GM23248 (cell line): ENCODE measurements around the gene EIF4E2.

Experiments used
- EZH2 ChIP-seq: fragments of 200-600 bp; sonication (generic); IDR thresholded peaks from 2 replicates; pipeline ENCODE4 v1.6.1; 2018; ENCODE audit warnings: antibody characterized with exemption, mild to moderate bottlenecking; ENCODE audit not compliant: insufficient read depth, poor library complexity, severe bottlenecking
- EZH2phosphoT487 ChIP-seq: fragments of 200-600 bp; sonication (generic); IDR thresholded peaks from 2 replicates; pipeline ENCODE4 v1.6.1; 2018; ENCODE audit warnings: antibody characterized with exemption, moderate library complexity, mild to moderate bottlenecking, low read depth; ENCODE audit not compliant: insufficient read depth

GRCh38 chr2:232521098-232521497, 29.4 kb upstream of the EIF4E2 start:
- TF ChIP-seq EZH2phosphoT487: no peak
- TF ChIP-seq EZH2: no peak
